HepG2 (cell line): ENCODE measurements around the gene ZDHHC21. TPM values are rescaled to one million over a fixed set of nuclear protein-coding genes. Genes with fewer than 3 reads are reported as not detected.
A peak's percentile ranks its signal among the peaks of the same experiment; 100 is the strongest.

ENCODE experiments used
- BCL6 ChIP-seq: IDR thresholded peaks from 2 replicates; pipeline ENCODE4 v1.6.1; 2016; ENCODE audit warnings: missing genetic modification reagents, missing compliant biosample characterization
- DNMT1 ChIP-seq: sonication (generic); formaldehyde crosslinking; IDR thresholded peaks from 2 replicates; pipeline ENCODE4 v1.5.1; 2020; ENCODE audit warnings: mild to moderate bottlenecking, missing genetic modification reagents
- ETV5 ChIP-seq: IDR thresholded peaks from 2 replicates; pipeline ENCODE4 v1.6.1; 2018; ENCODE audit warnings: missing biosample characterization, missing genetic modification reagents, inconsistent platforms, borderline replicate concordance
- ETV6 ChIP-seq: sonication (generic); formaldehyde crosslinking; conservative IDR thresholded peaks from 2 replicates; pipeline ENCODE4 v1.4.0; 2020; ENCODE audit warnings: missing genetic modification reagents
- FOXJ3 ChIP-seq: sonication (generic); formaldehyde crosslinking; IDR thresholded peaks from 2 replicates; pipeline ENCODE4 v1.4.0; 2020; ENCODE audit warnings: missing genetic modification reagents, mild to moderate bottlenecking, borderline replicate concordance
- FOXM1 ChIP-seq: sonication (generic); formaldehyde crosslinking; IDR thresholded peaks from 2 replicates; pipeline ENCODE4 v1.5.0; 2020; ENCODE audit warnings: missing genetic modification reagents
- GLI4 ChIP-seq: sonication (generic); formaldehyde crosslinking; IDR thresholded peaks from 2 replicates; pipeline ENCODE4 v1.5.1; 2020; ENCODE audit warnings: missing genetic modification reagents, mild to moderate bottlenecking, moderate library complexity, borderline replicate concordance
- KDM5A ChIP-seq: fragments of 200-600 bp; sonication (generic); IDR thresholded peaks from 2 replicates; pipeline ENCODE4 v1.7.0; 2018; ENCODE audit warnings: antibody characterized with exemption, mild to moderate bottlenecking, low read length, borderline replicate concordance
- POLR2G ChIP-seq: fragments of 200-400 bp; formaldehyde crosslinking; IDR thresholded peaks from 2 replicates; pipeline ENCODE4 v1.6.1; 2018; ENCODE audit warnings: mild to moderate bottlenecking, low read depth, low read length, moderate library complexity
- REXO4 ChIP-seq: sonication (generic); formaldehyde crosslinking; IDR thresholded peaks from 2 replicates; pipeline ENCODE4 v1.8.0; 2022; ENCODE audit warnings: missing genetic modification reagents, mild to moderate bottlenecking, borderline replicate concordance
- RFXANK ChIP-seq: IDR thresholded peaks from 2 replicates; pipeline ENCODE4 v1.6.1; 2016
- SOX13 ChIP-seq, 3 experiments: fragments of 450-650 bp in 1 of 3; sonication (generic) in 1 of 3; formaldehyde crosslinking in 1 of 3; IDR thresholded peaks in 2 of 3; conservative IDR thresholded peaks in 1 of 3; 2 replicates each; pipeline versions ENCODE4 v1.5.0 to v1.6.1; 2016 to 2020; ENCODE audit warnings: antibody characterized with exemption in 1 of 3, mild to moderate bottlenecking in 1 of 3, missing compliant biosample characterization in 1 of 3, missing genetic modification reagents in 1 of 3, moderate library complexity in 1 of 3
- SP2 ChIP-seq: sonication (generic); formaldehyde crosslinking; IDR thresholded peaks from 2 replicates; pipeline ENCODE4 v1.5.1; 2020; ENCODE audit warnings: mild to moderate bottlenecking, missing genetic modification reagents
- ZNF605 ChIP-seq: sonication (generic); formaldehyde crosslinking; IDR thresholded peaks from 2 replicates; pipeline ENCODE4 v1.8.0; 2022; ENCODE audit warnings: mild to moderate bottlenecking, missing genetic modification reagents
- ZNF616 ChIP-seq: sonication (generic); formaldehyde crosslinking; IDR thresholded peaks from 2 replicates; pipeline ENCODE4 v1.5.0; 2020; ENCODE audit warnings: low read depth, mild to moderate bottlenecking, missing genetic modification reagents
- polyA plus RNA-seq, 8 experiments: library from polyadenylated mRNA; depleted of rRNA in 3 of 8; stranded (reverse) in 7 of 8; unstranded in 1 of 8; fragments of >200 nt; fragmentation: Illumina TruSeq in 4 of 8; extraction: Trizol in 4 of 8; gene quantifications; 2 replicates each; pipeline versions ENCODE4 v1.2.1 to v1.2.3, GENCODE V29; 2011 to 2016; ENCODE audit warnings: low read depth in 4 of 8, missing spikeins in 1 of 8, mixed read lengths in 1 of 8; ENCODE audit not compliant: insufficient read depth in 1 of 8
- total RNA-seq, 5 experiments: library from RNA; depleted of rRNA; stranded (reverse); fragments of >200 nt; fragmentation: Illumina TruSeq; extraction: Trizol; gene quantifications; 2 replicates each; pipeline ENCODE4 v1.2.3, GENCODE V29; 2016; ENCODE audit warnings: low read depth in 1 of 5
- TF ChIP-seq, protein P1 (sequence below): sonication (generic); formaldehyde crosslinking; IDR thresholded peaks from 2 replicates; pipeline ENCODE4 v1.5.0; 2020; ENCODE audit warnings: mild to moderate bottlenecking, missing genetic modification reagents, borderline replicate concordance
- TF ChIP-seq, protein P2 (sequence below): sonication (generic); formaldehyde crosslinking; IDR thresholded peaks from 2 replicates; pipeline ENCODE4 v1.5.0; 2020; ENCODE audit warnings: mild to moderate bottlenecking, missing genetic modification reagents
- TF ChIP-seq, protein P3 (sequence below): sonication (generic); formaldehyde crosslinking; IDR thresholded peaks from 2 replicates; pipeline ENCODE4 v1.8.0; 2023; ENCODE audit warnings: mild to moderate bottlenecking, missing genetic modification reagents
- TF ChIP-seq, protein P4 (sequence below): sonication (generic); formaldehyde crosslinking; IDR thresholded peaks from 2 replicates; pipeline ENCODE4 v1.4.0; 2020; ENCODE audit warnings: missing genetic modification reagents, borderline replicate concordance

The ZDHHC21 gene
- total and polyA plus RNA-seq, 2 of the 13 experiments (the other 11 are each of a cell fraction or from before 2014, with no cell fraction given) = 2.4 to 3.7 TPM

DNA sequence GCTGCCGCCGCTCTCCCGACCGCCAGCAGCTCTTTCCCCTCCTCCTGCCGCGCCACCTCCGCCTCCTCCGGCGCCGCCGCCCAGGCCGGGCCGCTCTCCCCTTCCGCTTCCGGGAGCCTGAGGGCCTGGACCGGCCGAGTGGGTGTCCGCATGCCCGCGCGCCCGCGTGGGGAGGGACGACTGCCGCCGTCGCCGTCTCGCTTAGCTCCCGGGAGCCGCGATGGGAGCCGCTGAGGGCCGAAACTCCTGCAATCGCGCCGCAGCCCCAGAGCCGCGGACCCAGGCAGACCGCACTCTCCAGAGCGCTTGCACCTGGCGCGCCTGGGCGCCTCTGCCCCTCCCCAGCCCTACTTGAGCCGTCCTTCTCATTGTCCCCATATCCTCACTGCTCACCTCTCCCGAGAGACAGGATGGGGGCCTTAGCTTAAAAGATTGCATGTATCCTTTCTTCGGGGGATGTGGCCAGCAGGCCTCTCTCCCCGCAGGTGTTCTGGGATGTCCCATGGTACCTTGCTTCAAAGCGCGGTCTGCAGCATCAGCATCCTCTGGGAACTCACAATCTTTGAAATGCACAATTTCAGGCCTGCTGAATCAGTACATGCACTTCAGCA, at the start of gene ZDHHC21 (continued):
- TF ChIP-seq, protein P1, sequence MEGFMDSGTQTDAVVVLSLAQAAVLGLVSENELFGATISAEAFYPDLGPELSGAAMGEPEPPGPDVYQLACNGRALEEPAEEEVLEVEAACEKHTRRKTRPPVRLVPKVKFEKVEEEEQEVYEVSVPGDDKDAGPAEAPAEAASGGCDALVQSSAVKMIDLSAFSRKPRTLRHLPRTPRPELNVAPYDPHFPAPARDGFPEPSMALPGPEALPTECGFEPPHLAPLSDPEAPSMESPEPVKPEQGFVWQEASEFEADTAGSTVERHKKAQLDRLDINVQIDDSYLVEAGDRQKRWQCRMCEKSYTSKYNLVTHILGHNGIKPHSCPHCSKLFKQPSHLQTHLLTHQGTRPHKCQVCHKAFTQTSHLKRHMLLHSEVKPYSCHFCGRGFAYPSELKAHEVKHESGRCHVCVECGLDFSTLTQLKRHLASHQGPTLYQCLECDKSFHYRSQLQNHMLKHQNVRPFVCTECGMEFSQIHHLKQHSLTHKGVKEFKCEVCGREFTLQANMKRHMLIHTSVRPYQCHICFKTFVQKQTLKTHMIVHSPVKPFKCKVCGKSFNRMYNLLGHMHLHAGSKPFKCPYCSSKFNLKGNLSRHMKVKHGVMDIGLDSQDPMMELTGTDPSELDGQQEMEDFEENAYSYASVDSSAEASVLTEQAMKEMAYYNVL = no peak
- TF ChIP-seq ETV6 (CRISPR knock-in tag) (peak; percentile 59), FOXJ3 (CRISPR knock-in tag) (no peak), REXO4 (CRISPR knock-in tag) (no peak), RFXANK (CRISPR knock-in tag) (no peak), GLI4 (CRISPR knock-in tag) (no peak), KDM5A (no peak), ETV5 (CRISPR knock-in tag) (peak; percentile 72; the same call in 1 of the 2 replicates), BCL6 (CRISPR knock-in tag) (peak; percentile 29; the same call in 1 of the 2 replicates), SP2 (CRISPR knock-in tag) (peak; percentile 65), POLR2G (peak; percentile 90), ZNF605 (CRISPR knock-in tag) (0 out of 2 replicates have a peak, but pooled peaks have one; percentile 50), SOX13 (IDR thresholded peaks at IDR 0.05) (no peak), SOX13 (CRISPR knock-in tag; conservative IDR thresholded peaks at IDR 0.05 in 1 of 2, IDR thresholded peaks at IDR 0.05 in 1 of 2) (no peak), ZNF616 (CRISPR knock-in tag) (no peak), DNMT1 (CRISPR knock-in tag) (no peak; the same call in 1 of the 2 replicates), FOXM1 (CRISPR knock-in tag) (no peak)
- TF ChIP-seq, protein P2, sequence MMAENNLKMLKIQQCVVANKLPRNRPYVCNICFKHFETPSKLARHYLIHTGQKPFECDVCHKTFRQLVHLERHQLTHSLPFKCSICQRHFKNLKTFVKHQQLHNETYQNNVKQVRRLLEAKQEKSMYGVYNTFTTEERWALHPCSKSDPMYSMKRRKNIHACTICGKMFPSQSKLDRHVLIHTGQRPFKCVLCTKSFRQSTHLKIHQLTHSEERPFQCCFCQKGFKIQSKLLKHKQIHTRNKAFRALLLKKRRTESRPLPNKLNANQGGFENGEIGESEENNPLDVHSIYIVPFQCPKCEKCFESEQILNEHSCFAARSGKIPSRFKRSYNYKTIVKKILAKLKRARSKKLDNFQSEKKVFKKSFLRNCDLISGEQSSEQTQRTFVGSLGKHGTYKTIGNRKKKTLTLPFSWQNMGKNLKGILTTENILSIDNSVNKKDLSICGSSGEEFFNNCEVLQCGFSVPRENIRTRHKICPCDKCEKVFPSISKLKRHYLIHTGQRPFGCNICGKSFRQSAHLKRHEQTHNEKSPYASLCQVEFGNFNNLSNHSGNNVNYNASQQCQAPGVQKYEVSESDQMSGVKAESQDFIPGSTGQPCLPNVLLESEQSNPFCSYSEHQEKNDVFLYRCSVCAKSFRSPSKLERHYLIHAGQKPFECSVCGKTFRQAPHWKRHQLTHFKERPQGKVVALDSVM = peak; percentile 48; the same call in 1 of the 2 replicates
- TF ChIP-seq, protein P3, sequence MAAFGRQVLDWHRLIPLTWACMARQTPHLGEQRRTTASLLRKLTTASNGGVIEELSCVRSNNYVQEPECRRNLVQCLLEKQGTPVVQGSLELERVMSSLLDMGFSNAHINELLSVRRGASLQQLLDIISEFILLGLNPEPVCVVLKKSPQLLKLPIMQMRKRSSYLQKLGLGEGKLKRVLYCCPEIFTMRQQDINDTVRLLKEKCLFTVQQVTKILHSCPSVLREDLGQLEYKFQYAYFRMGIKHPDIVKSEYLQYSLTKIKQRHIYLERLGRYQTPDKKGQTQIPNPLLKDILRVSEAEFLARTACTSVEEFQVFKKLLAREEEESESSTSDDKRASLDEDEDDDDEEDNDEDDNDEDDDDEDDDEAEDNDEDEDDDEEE = 0 out of 2 replicates have a peak, but pooled peaks have one; percentile 42
- TF ChIP-seq, protein P4, sequence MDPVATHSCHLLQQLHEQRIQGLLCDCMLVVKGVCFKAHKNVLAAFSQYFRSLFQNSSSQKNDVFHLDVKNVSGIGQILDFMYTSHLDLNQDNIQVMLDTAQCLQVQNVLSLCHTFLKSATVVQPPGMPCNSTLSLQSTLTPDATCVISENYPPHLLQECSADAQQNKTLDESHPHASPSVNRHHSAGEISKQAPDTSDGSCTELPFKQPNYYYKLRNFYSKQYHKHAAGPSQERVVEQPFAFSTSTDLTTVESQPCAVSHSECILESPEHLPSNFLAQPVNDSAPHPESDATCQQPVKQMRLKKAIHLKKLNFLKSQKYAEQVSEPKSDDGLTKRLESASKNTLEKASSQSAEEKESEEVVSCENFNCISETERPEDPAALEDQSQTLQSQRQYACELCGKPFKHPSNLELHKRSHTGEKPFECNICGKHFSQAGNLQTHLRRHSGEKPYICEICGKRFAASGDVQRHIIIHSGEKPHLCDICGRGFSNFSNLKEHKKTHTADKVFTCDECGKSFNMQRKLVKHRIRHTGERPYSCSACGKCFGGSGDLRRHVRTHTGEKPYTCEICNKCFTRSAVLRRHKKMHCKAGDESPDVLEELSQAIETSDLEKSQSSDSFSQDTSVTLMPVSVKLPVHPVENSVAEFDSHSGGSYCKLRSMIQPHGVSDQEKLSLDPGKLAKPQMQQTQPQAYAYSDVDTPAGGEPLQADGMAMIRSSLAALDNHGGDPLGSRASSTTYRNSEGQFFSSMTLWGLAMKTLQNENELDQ = no peak
